ENCODE measurements around the gene NRDC. TPM values are rescaled to one million over a fixed set of nuclear protein-coding genes. Genes with fewer than 3 reads are reported as not detected.
A peak's percentile ranks its signal among the peaks of the same experiment; 100 is the strongest.

Gene NRDC
- total and polyA plus RNA-seq, 2 experiments from 2014 or later, result 129 to 217 TPM

GRCh38 chr1:51858892-51859291 is 19.6 kb downstream of the NRDC start:
- DNase-seq (ENCODE audit: low spot score) (peak; percentile 26), ATAC-seq (peak; percentile 46)
- no peaks in the 10 kb centered on the region for H3K9me2 ChIP-seq (ENCODE audit: insufficient read depth)
- no peak overlapping the region for H2AFZ ChIP-seq
- Mint-ChIP-seq H3K27me3 (ENCODE audit: insufficient read depth, low read depth, poor library complexity) (no peaks in the 10 kb centered on the region), H3K27ac (peak overlapping the region; percentile 93), H3K4me1 (peaks cover 46% of the 10 kb centered on the region; the same call in 2 of the 3 replicates), H3K4me3 (peak overlapping the region; percentile 39), H3K36me3 (ENCODE audit: low read depth) (peaks cover 18% of the 10 kb centered on the region; the same call in 2 of the 3 replicates), H3K9me3 (no peaks in the 10 kb centered on the region)
- H3K36me3 ChIP-seq (ENCODE audit: insufficient read depth), result no peaks in the 10 kb centered on the region
- peak overlapping the region; percentile 34 for H3K27ac ChIP-seq (ENCODE audit: low read depth)
- H4K20me1 ChIP-seq (replicated peaks; ENCODE audit: insufficient read depth), result peaks cover 4% of the 10 kb centered on the region; the same call in 1 of the 2 replicates
- TF ChIP-seq NANOG (IDR thresholded peaks at IDR 0.05; ENCODE audit: borderline replicate concordance), result no peak; the same call in 1 of the 2 replicates
- no peak for TF ChIP-seq ZNF114 (CRISPR knock-in tag; IDR thresholded peaks at IDR 0.05)
- no peak for TF ChIP-seq ETS1 (IDR thresholded peaks at IDR 0.05)
- peaks cover 40% of the 10 kb centered on the region for H3K4me1 ChIP-seq (ENCODE audit: insufficient read depth)
- no peaks in the 10 kb centered on the region for H3K27me3 ChIP-seq (ENCODE audit: insufficient read depth)
- H3K4me3 ChIP-seq, result peak overlapping the region; percentile 13
- no peaks in the 10 kb centered on the region for H3F3A ChIP-seq (replicated peaks; ENCODE audit: low read depth)
- H3K4me2 ChIP-seq, result peak overlapping the region; percentile 58
- H3K79me2 ChIP-seq (replicated peaks; ENCODE audit: insufficient read depth), result peaks cover 80% of the 10 kb centered on the region

- Mint-ChIP-seq H3K27ac (peak overlapping the region; percentile 63), H3K4me1 (peaks cover 41% of the 10 kb centered on the region; the same call in 2 of the 3 replicates), H3K36me3 (ENCODE audit: low read depth) (peaks cover 18% of the 10 kb centered on the region; the same call in 2 of the 3 replicates), H3K27me3 (ENCODE audit: insufficient read depth, low read depth, poor library complexity) (no peaks in the 10 kb centered on the region), H3K4me3 (no peak overlapping the region), H3K9me3 (no peaks in the 10 kb centered on the region)
- Histone ChIP-seq H3K4me3 (no peak overlapping the region), H3K27me3 (ENCODE audit: insufficient read depth) (no peaks in the 10 kb centered on the region), H4K20me1 (replicated peaks; ENCODE audit: insufficient read depth) (peaks cover 8% of the 10 kb centered on the region; the same call in 1 of the 2 replicates), H3F3A (replicated peaks; ENCODE audit: low read depth) (no peaks in the 10 kb centered on the region), H2AFZ (no peak overlapping the region), H3K79me2 (replicated peaks; ENCODE audit: insufficient read depth) (peaks cover 70% of the 10 kb centered on the region), H3K27ac (ENCODE audit: low read depth) (no peak overlapping the region), H3K9me2 (ENCODE audit: insufficient read depth) (no peaks in the 10 kb centered on the region), H3K36me3 (ENCODE audit: insufficient read depth) (no peaks in the 10 kb centered on the region), H3K4me2 (no peak overlapping the region), H3K4me1 (ENCODE audit: insufficient read depth) (peaks cover 40% of the 10 kb centered on the region)
- TF ChIP-seq CREB1 (CRISPR knock-in tag; IDR thresholded peaks at IDR 0.05; ENCODE audit: low read depth) (no peak), REST (IDR thresholded peaks at IDR 0.05; ENCODE audit: unreplicated experiment) (no peak), NANOG (IDR thresholded peaks at IDR 0.05; ENCODE audit: borderline replicate concordance) (no peak), ZNF114 (CRISPR knock-in tag; IDR thresholded peaks at IDR 0.05) (no peak), POLR2AphosphoS5 (IDR thresholded peaks at IDR 0.05; ENCODE audit: low read depth) (no peak)
- ATAC-seq, result no peak
- DNase-seq (ENCODE audit: low spot score), result no peak
Observed at GRCh38 chr1:51856745-51857144, 21.8 kb downstream of the NRDC start.

All from GM23338 (cell line).